GM12878 (cell line): ENCODE results near the gene KRT33A. TPM values are rescaled to one million over a fixed set of nuclear protein-coding genes. Genes with fewer than 3 reads are reported as not detected.

Experiments used
- ATAC-seq: fragments of 200-7000 bp; cut with Tn5 transposase; 3 replicates; pipeline ENCODE4 v1.9.1; 2020; ENCODE audit warnings: mild to moderate bottlenecking, moderate library complexity
- BruUV-seq: library from RNA; stranded (reverse); fragments of 400-500 nt; replicated peaks from 2 replicates; lab custom pipeline; 2021; lab: Mats Ljungman, UMichigan
- CTCF ChIA-PET: fragments of 300-600 bp; sonication (Branson Sonifier 250); formaldehyde crosslinking; extraction: SDS; loops from one replicate; lab custom pipeline; 2021; ENCODE audit warnings: inconsistent platforms; lab: Yijun Ruan, JAX
- POLR2A ChIA-PET: fragments of 350-600 bp; formaldehyde crosslinking; extraction: SDS; loops from one replicate; lab custom pipeline; 2021; ENCODE audit warnings: inconsistent platforms; lab: Charles Lee
- RAD21 ChIA-PET: fragments of 300-600 bp; sonication (Branson Sonifier 250); formaldehyde crosslinking; loops from one replicate; lab custom pipeline; 2023; ENCODE audit warnings: antibody characterized with exemption; ENCODE audit not compliant: unreplicated experiment; lab: Charles Lee
- SMC1A ChIA-PET: fragments of 300-600 bp; sonication (Branson Sonifier 250); formaldehyde crosslinking; loops from one replicate; lab custom pipeline; 2023; ENCODE audit not compliant: unreplicated experiment, uncharacterized antibody; lab: Charles Lee
- DNase-seq: peaks from one replicate; pipeline ENCODE4 v3.0.0-alpha.2; 2011; ENCODE audit warnings: low read depth, low spot score
- FAIRE-seq: peaks from 3 replicates; lab custom pipeline; 2011; peaks lifted over from hg19 to GRCh38; lab: Jason Lieb, UNC
- H2AFZ ChIP-seq: 2 replicates; pipeline ENCODE4 v1.6.0; 2011; ENCODE audit warnings: low read depth, low read length, control low read depth; ENCODE audit not compliant: control insufficient read depth
- H3K27ac ChIP-seq: 2 replicates; pipeline ENCODE4 v1.5.1; 2011; ENCODE audit warnings: control low read depth; ENCODE audit not compliant: control insufficient read depth, insufficient read depth
- H3K27me3 ChIP-seq, 2 experiments: replicated peaks in 1 of 2; 2 replicates each; pipeline versions ENCODE4 v1.6.0 to v1.6.1; 2011; ENCODE audit warnings: low read length in 1 of 2; ENCODE audit not compliant: control insufficient read depth in 2 of 2, insufficient read depth in 2 of 2
- H3K36me3 ChIP-seq, 2 experiments: 2 replicates each; pipeline ENCODE4 v1.5.1; 2011; ENCODE audit warnings: low read length in 1 of 2; ENCODE audit not compliant: control insufficient read depth in 2 of 2, insufficient read depth in 2 of 2
- H3K4me1 ChIP-seq: 2 replicates; pipeline ENCODE4 v1.6.1; 2011; ENCODE audit warnings: mild to moderate bottlenecking, low read length, moderate library complexity, mixed read lengths; ENCODE audit not compliant: control insufficient read depth, insufficient read depth
- H3K4me2 ChIP-seq: 2 replicates; pipeline ENCODE4 v1.6.0; 2011; ENCODE audit warnings: control low read depth; ENCODE audit not compliant: control insufficient read depth, insufficient read depth
- H3K4me3 ChIP-seq: fragments of 200-600 bp; sonication (generic); 2 replicates; pipeline ENCODE4 v1.5.1; 2016
- H3K79me2 ChIP-seq: 2 replicates; pipeline ENCODE4 v1.6.0; 2011; ENCODE audit warnings: low read length; ENCODE audit not compliant: control insufficient read depth, insufficient read depth
- H3K9ac ChIP-seq: 2 replicates; pipeline ENCODE4 v1.8.0; 2011; ENCODE audit warnings: low read length, control low read depth, mixed read lengths; ENCODE audit not compliant: control insufficient read depth, insufficient read depth
- H3K9me3 ChIP-seq: replicated peaks from 3 replicates; pipeline ENCODE4 v1.5.1; 2011; ENCODE audit warnings: mild to moderate bottlenecking, low read length; ENCODE audit not compliant: control insufficient read depth, insufficient read depth
- H4K20me1 ChIP-seq: 2 replicates; pipeline ENCODE4 v1.6.0; 2011; ENCODE audit not compliant: control insufficient read depth, insufficient read depth
- ATF7 ChIP-seq: fragments of 450-650 bp; IDR thresholded peaks from 2 replicates; pipeline ENCODE4 v1.6.1; 2016; ENCODE audit warnings: low read depth, mild to moderate bottlenecking
- BRCA1 ChIP-seq: IDR thresholded peaks from 2 replicates; pipeline ENCODE4 v1.6.1; 2011; ENCODE audit warnings: low read depth, low read length, improper control_type of control experiment
- E2F8 ChIP-seq: fragments of 450-650 bp; IDR thresholded peaks from 2 replicates; pipeline ENCODE4 v1.6.1; 2018; ENCODE audit warnings: mild to moderate bottlenecking, low read depth, moderate library complexity; ENCODE audit not compliant: partially characterized antibody
- KLF5 ChIP-seq: fragments of 450-650 bp; IDR thresholded peaks from 2 replicates; pipeline ENCODE4 v1.6.1; 2014; ENCODE audit warnings: mild to moderate bottlenecking; ENCODE audit not compliant: partially characterized antibody
- PML ChIP-seq: IDR thresholded peaks from 2 replicates; pipeline ENCODE4 v1.6.1; 2012; ENCODE audit warnings: low read length, inconsistent platforms
- SMARCA5 ChIP-seq: fragments of 450-650 bp; IDR thresholded peaks from 2 replicates; pipeline ENCODE4 v1.6.1; 2017; ENCODE audit warnings: mild to moderate bottlenecking
- WGBS: methylation state at CpG from one replicate; pipeline ENCODE4 v1.1.6; 2016; ENCODE audit warnings: low lambda C conversion rate; ENCODE audit not compliant: insufficient replicate concordance, insufficient coverage; ENCODE audit errors: missing lambda C conversion rate; 5-methylcytosine and 5-hydroxymethylcytosine counted together
- in situ Hi-C: fragments of 300-500 bp; cut with MboI; formaldehyde crosslinking; loops from 9 replicates; pipeline ENCODE4 v1.14.3; 2018; ENCODE audit warnings: mixed read lengths
- intact Hi-C: fragments of 100-400 bp; cut with micrococcal nuclease; formaldehyde crosslinking; loops from one replicate; pipeline ENCODE4 v1.14.2; 2022; ENCODE audit not compliant: unreplicated experiment
- polyA plus RNA-seq, 11 experiments: library from polyadenylated mRNA; depleted of rRNA in 4 of 11; unstranded in 6 of 11; stranded (reverse) in 5 of 11; fragments of >200 nt; fragmentation: Nextera tagmentation in 4 of 11; fragmentation: Illumina TruSeq in 1 of 11; extraction: Ambion mirVana in 4 of 11; extraction: Trizol in 1 of 11; gene quantifications; 1 replicate in 1 of 11; 2 replicates in 10 of 11; pipeline versions ENCODE4 v1.2.1 to v1.2.3, GENCODE V29; 2011 to 2016; ENCODE audit warnings: inconsistent platforms in 2 of 11, missing spikeins in 2 of 11, low read depth in 1 of 11
- total RNA-seq, 4 experiments: library from RNA; depleted of rRNA in 3 of 4; stranded (reverse); fragments of >200 nt in 3 of 4; fragmentation: Illumina TruSeq in 1 of 4; extraction: Trizol in 1 of 4; gene quantifications; 2 replicates each; pipeline versions ENCODE4 v1.2.1 to v1.2.3, GENCODE V29; 2013 to 2021

The KRT33A gene
- total and polyA plus RNA-seq, 10 of the 15 experiments (the other 5 are each of a cell fraction or from before 2014, with no cell fraction given): not detected

GRCh38 chr17:41367426-41368075 is 16.9 kb upstream of the KRT33A start:
- no TSS peak for BruUV-seq
- in situ Hi-C loops: no loop called here

GRCh38 chr17:41366070-41366469 is 15.4 kb upstream of the KRT33A start:
- Histone ChIP-seq H3K27ac (no peak overlapping the region), H3K4me2 (no peak overlapping the region), H3K4me3 (no peak overlapping the region), H3K79me2 (no peaks in the 10 kb centered on the region), H3K36me3 (no peaks in the 10 kb centered on the region), H2AFZ (no peak overlapping the region), H3K9ac (no peak overlapping the region), H3K27me3 (peaks cover 0 to 2% of the 10 kb centered on the region in 2 experiments; a peak in 1 of 4 replicates), H4K20me1 (no peaks in the 10 kb centered on the region), H3K9me3 (no peaks in the 10 kb centered on the region), H3K4me1 (no peaks in the 10 kb centered on the region)
- no peak for DNase-seq
- FAIRE-seq: no peak
- intact Hi-C loops (no loop called here), in situ Hi-C loops (no loop called here)
- ChIA-PET RAD21 (no interaction called here), SMC1A (no interaction called here), POLR2A (no interaction called here), CTCF (no interaction called here)
- BruUV-seq: no TSS peak
- no peak for TF ChIP-seq E2F8
- TF ChIP-seq BRCA1: no peak
- no peak for ATAC-seq

More at GRCh38 chr17:41367426-41368075, 16.9 kb upstream of the KRT33A start:
- Histone ChIP-seq H3K79me2 (no peaks in the 10 kb centered on the region), H4K20me1 (no peaks in the 10 kb centered on the region), H3K27me3 (peaks cover 0 to 2% of the 10 kb centered on the region in 2 experiments; a peak in 1 of 4 replicates), H3K27ac (no peak overlapping the region), H3K4me1 (no peaks in the 10 kb centered on the region), H3K9me3 (no peaks in the 10 kb centered on the region), H3K4me3 (no peak overlapping the region), H3K4me2 (no peak overlapping the region), H2AFZ (no peak overlapping the region), H3K36me3 (no peaks in the 10 kb centered on the region), H3K9ac (no peak overlapping the region)
- ATAC-seq (no peak), DNase-seq (no peak), FAIRE-seq (no peak)
- WGBS: 45% methylated on average over 10 of the region's 10 CpGs
- TF ChIP-seq PML (no peak), ATF7 (no peak), KLF5 (no peak), SMARCA5 (no peak)
- ChIA-PET RAD21 (no interaction called here), CTCF (no interaction called here), SMC1A (interaction anchor here (0.6 kb wide), 2 partner anchors 12 to 31 kb away, joined by 4 to 5 read pairs; no protein-coding TSS in a partner anchor), POLR2A (no interaction called here)
- intact Hi-C loops: no loop called here
